Panc1 (cell line): Measurements from ENCODE around the gene GRIP1.

Source experiments
- CTCF ChIP-seq: fragments of 450-650 bp; IDR thresholded peaks from 2 replicates; pipeline ENCODE4 v1.5.1; 2017; ENCODE audit warnings: mild to moderate bottlenecking
- POLR2AphosphoS5 ChIP-seq: IDR thresholded peaks from 2 replicates; pipeline ENCODE4 v1.6.1; 2012; ENCODE audit warnings: mild to moderate bottlenecking, low read depth, low read length, moderate library complexity

- TF ChIP-seq CTCF: no peak
- no peak for TF ChIP-seq POLR2AphosphoS5
Measured at GRCh38 chr12:66713984-66714383, 35.1 kb upstream of the GRIP1 start.
